Glutamatergic neuron (in vitro differentiated cells): ENCODE data around the gene DISC1. TPM values are rescaled to one million over a fixed set of nuclear protein-coding genes. Genes with fewer than 3 reads are reported as not detected.

Experiments
- DNase-seq: peaks from one replicate; pipeline ENCODE4 v3.0.0; 2022
- H3K27ac Mint-ChIP-seq: one replicate; pipeline ENCODE4 v1.8.0; 2020; ENCODE audit warnings: mild to moderate bottlenecking, mixed read lengths, inconsistent platforms; ENCODE audit not compliant: unreplicated experiment
- H3K27me3 Mint-ChIP-seq: one replicate; pipeline ENCODE4 v1.8.0; 2020; ENCODE audit warnings: mild to moderate bottlenecking, moderate library complexity, mixed read lengths, inconsistent platforms; ENCODE audit not compliant: unreplicated experiment
- H3K36me3 Mint-ChIP-seq: one replicate; pipeline ENCODE4 v1.8.0; 2020; ENCODE audit warnings: mild to moderate bottlenecking, mixed read lengths, inconsistent platforms; ENCODE audit not compliant: unreplicated experiment
- H3K4me1 Mint-ChIP-seq: one replicate; pipeline ENCODE4 v1.8.0; 2020; ENCODE audit warnings: mild to moderate bottlenecking, low read depth, mixed read lengths, inconsistent platforms; ENCODE audit not compliant: unreplicated experiment
- H3K4me3 Mint-ChIP-seq: one replicate; pipeline ENCODE4 v1.8.0; 2020; ENCODE audit warnings: mild to moderate bottlenecking, mixed read lengths, inconsistent platforms; ENCODE audit not compliant: unreplicated experiment
- H3K9me3 Mint-ChIP-seq: one replicate; pipeline ENCODE4 v1.8.0; 2020; ENCODE audit warnings: mild to moderate bottlenecking, moderate library complexity, mixed read lengths, inconsistent platforms; ENCODE audit not compliant: unreplicated experiment
- CTCF ChIP-seq: fragments of 200-600 bp; sonication (generic); IDR thresholded peaks from one replicate; pipeline ENCODE4 v1.5.0; 2021; ENCODE audit not compliant: partially characterized antibody, unreplicated experiment
- total RNA-seq: library from RNA; stranded (reverse); fragmentation: NEBNext Ultra II Directional; extraction: Animal tissue kit (Norgen Biotek cat#: 25700); gene quantifications from one replicate; pipeline ENCODE4 v1.2.1, GENCODE V29; 2021; ENCODE audit not compliant: unreplicated experiment

The DISC1 gene
- total RNA-seq, 1 donor from 2014 or later: 9.1 TPM

GRCh38 chr1:231734417-231734816, 107.8 kb downstream of the DISC1 start:
- H3K27ac Mint-ChIP-seq: no peak overlapping the region
- H3K4me3 Mint-ChIP-seq: no peak overlapping the region
- DNase-seq: no peak
- no peaks in the 10 kb centered on the region for H3K9me3 Mint-ChIP-seq
- no peaks in the 10 kb centered on the region for H3K27me3 Mint-ChIP-seq
- no peaks in the 10 kb centered on the region for H3K4me1 Mint-ChIP-seq
- H3K36me3 Mint-ChIP-seq: peaks cover 8% of the 10 kb centered on the region
- no peak for TF ChIP-seq CTCF

GRCh38 chr1:231735411-231735810, 108.8 kb downstream of the DISC1 start:
- H3K36me3 Mint-ChIP-seq: peaks cover 8% of the 10 kb centered on the region
- H3K4me3 Mint-ChIP-seq: no peak overlapping the region
- no peaks in the 10 kb centered on the region for H3K4me1 Mint-ChIP-seq
- H3K27me3 Mint-ChIP-seq: no peaks in the 10 kb centered on the region
- no peak for DNase-seq
- H3K9me3 Mint-ChIP-seq: no peaks in the 10 kb centered on the region
- H3K27ac Mint-ChIP-seq: no peak overlapping the region
- TF ChIP-seq CTCF: no peak

GRCh38 chr1:231735941-231736340, 109.4 kb downstream of the DISC1 start:
- H3K27me3 Mint-ChIP-seq: peaks cover 2% of the 10 kb centered on the region
- no peak for TF ChIP-seq CTCF

GRCh38 chr1:231736464-231736863, 109.9 kb downstream of the DISC1 start:
- no peak for TF ChIP-seq CTCF
- Mint-ChIP-seq H3K9me3 (no peaks in the 10 kb centered on the region), H3K4me1 (no peaks in the 10 kb centered on the region), H3K27ac (no peak overlapping the region), H3K27me3 (peaks cover 3% of the 10 kb centered on the region), H3K4me3 (no peak overlapping the region), H3K36me3 (peaks cover 13% of the 10 kb centered on the region)
- DNase-seq: no peak

More at GRCh38 chr1:231735941-231736340, 109.4 kb downstream of the DISC1 start:
- Mint-ChIP-seq H3K36me3 (peaks cover 11% of the 10 kb centered on the region), H3K9me3 (no peaks in the 10 kb centered on the region), H3K4me1 (no peaks in the 10 kb centered on the region), H3K4me3 (no peak overlapping the region), H3K27ac (no peak overlapping the region)
- DNase-seq: no peak

- peaks cover 3% of the 10 kb centered on the region for H3K27me3 Mint-ChIP-seq
- TF ChIP-seq CTCF: no peak
- DNase-seq: no peak
- no peak overlapping the region for H3K4me3 Mint-ChIP-seq
- no peaks in the 10 kb centered on the region for H3K9me3 Mint-ChIP-seq
- H3K27ac Mint-ChIP-seq: no peak overlapping the region
- peaks cover 13% of the 10 kb centered on the region for H3K36me3 Mint-ChIP-seq
- H3K4me1 Mint-ChIP-seq: no peaks in the 10 kb centered on the region
These were observed 112.0 kb downstream of the DISC1 start for GRCh38 chr1:231738554-231738953.
